AG08395 (cell line): ENCODE data around the gene GJA5.
"Not testable (repeated sequence)": the region's sequence is repeated elsewhere in the genome, so short reads cannot be mapped to it uniquely, and the experiment has no call there.

Experiments
- DNase-seq: peaks from one replicate; pipeline ENCODE4 v3.0.0; 2012; ENCODE audit warnings: mixed read lengths, low spot score

GJA5 gene

DNA sequence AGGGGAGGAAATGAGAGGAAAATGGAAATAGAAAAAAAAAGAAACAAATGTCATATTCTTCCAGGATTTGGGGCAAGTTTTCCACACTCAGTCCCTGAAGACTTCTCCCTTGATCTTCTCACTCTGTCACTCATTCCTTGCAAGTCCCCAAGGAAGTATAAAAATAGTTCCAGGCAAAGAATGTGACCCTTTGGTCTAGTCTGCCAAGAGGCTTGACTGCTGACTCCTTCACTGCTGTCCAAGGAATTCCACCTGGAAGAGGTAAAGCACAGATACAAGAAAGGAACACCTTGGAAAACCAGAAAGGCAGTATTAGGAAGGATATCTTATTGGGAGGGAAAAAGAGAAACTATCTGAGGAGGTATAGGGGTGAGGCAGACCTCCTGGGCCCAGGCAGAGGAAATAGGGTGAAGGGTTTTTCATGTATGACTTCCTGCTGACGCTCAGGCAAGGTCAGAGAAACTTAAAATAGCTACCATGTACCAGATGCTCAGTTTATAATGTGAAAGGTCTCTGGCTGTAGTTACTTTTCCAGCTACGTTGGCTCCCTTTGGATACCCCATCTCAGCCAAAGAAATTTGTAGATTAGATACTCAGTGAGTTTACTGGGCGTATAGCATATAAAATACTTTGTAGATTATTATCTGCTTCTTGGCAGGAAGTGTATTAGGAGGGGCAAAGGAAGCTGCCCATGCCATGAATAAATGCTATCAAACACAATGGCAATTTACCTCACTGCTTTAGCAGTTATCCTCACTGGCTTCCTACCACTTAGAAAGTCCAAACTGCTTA lies 2.0 kb upstream of the GJA5 start:
- no peak for DNase-seq

DNA sequence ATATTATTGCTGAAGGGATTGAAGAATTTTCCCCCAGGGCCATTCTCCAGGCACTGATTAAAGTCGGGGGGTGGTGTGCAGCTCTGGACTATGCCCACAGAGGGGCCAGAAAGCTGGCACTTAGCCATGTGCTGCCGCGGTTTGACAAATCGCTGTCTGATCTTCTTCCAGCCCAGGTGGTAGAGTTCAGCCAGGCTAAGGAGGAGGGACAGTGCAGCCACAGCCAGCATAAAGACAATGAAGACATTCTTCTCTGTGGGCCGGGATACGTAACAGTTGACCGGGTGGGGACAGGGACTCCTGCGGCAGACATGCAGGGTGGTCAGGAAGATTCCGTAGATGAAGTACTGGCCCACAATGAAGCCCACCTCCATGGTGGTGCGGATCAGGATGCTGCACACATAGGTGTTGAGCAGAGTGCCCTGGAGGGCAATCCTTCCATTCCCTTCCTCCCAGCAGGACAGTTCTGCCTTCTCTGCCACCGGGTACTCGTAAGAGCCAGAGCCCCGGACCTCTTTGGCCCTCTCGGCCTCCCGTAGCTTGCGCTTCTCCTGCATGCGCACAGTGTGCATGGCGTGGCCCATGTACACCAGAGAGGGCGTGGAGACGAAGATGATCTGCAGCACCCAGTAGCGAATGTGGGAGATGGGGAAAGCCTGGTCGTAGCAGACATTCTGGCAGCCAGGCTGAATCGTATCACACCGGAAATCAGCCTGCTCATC lies 1.9 kb downstream of the GJA5 start:
- no peak for DNase-seq

DNA sequence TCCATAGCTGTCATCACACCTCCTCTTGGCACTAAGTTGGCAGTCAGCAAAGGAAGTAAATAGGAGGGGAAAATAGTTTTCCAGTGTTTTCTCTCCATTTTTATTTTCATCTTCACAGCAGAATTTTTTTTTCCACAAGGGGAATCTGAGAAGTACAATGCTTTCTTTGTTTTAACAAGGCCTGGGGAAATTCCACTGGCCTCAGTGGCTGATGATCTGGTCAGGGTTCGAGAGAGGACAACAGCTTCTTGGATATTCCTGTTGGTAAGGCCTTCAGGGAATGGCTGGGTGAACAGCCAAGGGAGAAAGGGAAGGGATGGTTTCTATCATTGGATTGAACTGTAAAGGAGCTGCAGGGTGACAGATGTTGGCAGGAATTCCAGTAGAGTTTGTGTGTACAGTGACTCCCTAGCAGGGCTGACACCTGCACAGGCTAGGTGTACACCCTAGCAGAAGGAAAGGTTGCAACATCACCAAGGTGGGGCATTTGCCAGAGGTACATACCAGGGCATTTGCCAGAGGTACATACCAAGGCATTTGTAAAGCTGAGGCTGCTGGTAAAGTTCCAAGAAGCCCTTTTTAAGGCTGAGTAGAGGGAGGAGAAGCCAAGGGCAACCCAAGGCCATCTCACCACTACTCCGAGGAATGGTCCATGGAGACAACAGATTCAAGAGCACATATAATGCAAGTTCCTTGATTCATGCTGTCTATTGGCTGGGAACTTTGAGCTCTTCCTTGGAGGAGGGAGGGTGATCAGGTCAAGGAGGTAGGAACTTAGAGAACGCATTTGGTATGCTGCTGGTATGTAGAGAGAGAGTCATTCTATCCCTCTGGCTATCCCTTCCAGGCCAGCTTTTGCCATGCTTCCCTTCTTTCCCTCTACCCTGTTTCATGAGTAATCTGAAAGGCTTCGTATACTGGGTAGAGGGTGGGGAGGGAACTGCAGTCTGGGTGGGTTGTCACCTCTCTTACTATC lies 3.1 kb downstream of the GJA5 start:
- no peak for DNase-seq

DNA sequence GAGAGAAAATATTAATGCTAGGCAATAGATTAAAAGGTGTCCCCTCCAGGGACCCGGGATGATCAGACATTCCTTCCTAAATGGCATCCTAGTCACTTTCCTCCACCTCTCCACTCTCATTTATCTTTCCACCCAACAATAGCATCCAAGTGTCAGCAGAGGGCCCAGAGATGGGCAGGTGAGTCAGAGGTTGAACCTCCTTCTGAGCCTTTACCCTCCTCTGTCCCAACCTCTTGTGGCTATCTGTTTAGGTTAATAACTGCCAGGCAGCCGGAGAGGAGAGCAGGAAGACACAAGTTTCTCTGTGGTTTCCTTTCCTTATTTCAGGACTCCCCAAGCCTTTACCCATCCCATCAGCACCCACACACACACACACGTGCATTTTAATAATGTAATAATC lies 4.1 kb downstream of the GJA5 start:
- DNase-seq: no peak

DNA sequence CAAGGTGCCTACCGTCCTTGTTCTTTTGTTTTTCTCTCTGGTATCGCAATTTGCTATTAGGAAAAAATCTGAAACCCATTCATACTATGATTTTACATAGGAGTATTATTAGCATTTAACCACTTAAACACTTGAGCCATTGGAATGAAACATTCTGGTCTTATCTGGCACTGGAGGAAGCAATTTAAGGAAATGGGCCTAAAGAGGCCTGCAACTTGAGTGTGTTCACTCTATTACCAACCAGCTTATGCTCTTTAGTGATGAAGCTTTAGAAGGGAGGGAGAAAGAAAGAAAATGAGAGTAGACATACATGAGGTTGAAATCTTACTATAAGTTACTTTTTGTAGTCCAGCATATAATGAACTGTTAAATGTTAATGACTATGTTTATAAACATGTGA lies 5.7 kb downstream of the GJA5 start:
- DNase-seq: no peak

DNA sequence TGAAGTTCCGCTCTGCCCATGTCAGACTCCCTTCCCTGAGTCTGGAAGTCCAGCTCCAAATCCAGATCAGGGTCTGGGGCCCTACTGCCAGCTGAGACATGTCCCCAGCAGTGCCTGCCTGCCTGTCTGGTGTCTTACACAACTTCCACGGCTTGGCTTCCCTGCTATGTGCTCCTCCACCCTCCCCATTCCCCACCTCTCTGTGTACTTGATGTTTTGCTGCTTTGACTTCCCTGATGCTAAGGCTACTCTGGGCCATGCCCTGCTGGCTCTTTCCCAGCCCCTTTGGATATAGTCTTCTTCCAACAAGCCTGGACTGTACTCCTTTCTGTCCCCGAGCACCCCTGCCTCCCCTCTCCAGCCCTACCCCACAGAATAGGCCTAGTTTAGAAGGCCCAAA lies 7.3 kb downstream of the GJA5 start:
- no peak for DNase-seq

DNA sequence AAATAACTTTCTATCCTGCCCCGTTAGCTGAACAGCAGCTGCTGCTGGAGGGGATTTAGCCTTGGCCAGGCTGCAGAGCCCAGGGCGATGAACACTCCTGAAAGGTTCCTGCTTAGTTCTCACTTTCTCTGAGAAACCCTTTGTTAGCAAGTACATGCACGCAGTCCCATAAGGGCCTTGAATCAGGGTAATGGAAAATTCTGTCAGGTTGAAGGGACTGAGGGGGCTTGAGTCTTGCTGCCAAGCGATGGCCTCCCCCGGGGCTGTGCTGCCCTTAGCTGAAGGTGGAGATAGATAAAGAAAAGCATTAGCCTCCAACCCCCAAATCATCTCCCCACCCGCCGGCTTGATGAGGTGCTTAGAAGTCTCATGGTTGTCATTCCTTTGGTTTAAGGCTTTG lies 7.9 kb downstream of the GJA5 start:
- DNase-seq: no peak

DNA sequence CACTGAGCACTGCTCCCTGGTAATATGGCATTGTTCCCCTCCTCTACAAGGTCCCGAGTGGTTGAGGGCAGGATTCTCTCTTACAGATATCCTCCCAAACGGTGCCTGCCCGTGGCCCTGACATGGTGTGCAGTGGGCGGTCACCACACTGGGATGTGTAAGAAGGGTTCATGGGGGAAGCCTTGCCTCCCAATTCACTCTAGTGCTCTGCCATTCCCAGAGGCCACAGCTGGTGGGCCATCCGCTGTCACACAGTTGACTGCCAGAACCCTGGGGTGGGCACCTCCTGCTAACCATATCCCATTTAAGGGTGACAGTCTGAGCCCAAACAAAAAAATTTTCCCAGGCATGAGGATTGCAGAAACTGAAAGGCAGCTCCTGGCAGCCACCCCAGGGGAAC lies 9.1 kb downstream of the GJA5 start:
- no peak for DNase-seq

DNA sequence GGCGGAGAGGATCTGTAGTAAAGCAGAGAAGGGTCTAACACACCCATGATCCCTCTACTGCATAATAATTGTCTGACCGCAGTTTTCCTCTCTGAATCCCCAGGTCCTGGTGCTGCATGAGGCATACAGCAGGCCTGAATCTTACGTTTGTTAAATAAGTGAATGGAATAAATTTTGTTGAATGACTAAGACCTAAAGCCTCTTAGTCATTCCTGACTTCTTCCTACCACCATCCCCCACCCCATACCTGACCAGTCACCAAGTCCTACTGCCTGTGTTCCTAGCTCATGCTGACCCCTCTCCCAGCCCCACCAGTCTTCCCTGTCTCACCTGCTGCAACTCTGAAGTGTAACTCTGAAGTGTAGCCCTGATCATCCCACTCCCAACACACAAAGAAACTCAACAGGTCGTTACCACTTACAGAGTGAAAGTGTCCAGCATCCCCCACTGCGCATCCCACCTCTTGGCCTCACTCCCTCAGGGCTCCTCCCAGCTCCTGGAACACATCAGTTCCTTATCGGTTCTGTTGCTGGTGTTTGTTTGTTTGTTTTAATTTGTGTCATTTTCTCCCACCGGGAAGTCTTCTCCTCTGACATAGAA lies 9.7 kb downstream of the GJA5 start:
- no peak for DNase-seq

DNA sequence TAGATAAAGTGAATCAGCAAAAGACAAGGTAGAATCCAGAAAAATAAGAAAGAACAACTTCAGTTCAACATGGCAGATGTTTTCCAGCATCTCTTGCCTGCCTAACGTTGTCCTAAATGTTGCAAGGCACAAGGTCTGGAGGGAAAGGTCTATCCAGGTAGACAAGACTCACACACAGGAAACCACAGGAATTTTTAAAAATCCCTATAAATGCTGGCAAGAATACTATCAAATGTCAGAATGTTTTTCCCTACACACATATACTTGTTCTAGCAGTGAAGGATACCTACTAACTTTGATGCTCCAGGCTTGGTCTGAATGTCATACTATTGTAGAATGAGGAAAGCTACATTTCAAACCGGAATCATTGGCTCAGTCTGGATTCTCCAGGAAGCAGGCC lies 10.6 kb downstream of the GJA5 start:
- DNase-seq: no peak

DNA sequence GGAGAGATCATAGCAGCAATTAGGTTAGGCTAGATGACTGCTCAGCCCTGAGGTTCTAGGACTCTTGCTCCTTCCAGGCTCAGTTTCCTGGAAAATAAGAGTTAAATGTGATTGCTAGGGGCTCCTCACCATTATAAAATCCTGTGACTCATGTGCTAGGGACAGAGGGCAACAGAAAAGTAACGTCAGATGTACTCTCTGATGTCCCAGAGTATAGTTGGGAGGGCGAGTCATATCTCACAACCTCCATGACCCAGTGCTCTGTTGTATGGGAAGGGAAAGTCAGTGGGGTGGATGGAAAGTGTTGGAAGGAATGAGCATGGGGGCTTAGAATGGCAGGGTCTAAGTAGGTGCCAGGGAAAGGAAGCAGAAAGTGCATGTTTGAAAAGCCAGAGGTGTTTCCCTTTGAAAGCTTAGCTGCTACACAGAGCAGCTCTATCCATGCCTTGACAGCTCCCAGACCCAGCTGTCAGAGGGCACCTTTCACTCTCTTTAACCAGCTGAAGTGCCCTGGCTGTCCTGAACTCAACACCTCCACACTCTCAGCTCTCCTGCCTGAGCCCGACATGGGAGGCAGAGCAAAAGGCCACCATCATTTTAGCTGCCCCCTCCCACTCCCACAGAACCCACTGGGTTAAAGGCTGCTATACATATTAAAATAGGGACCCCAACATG lies 11.6 kb downstream of the GJA5 start:
- no peak for DNase-seq

DNA sequence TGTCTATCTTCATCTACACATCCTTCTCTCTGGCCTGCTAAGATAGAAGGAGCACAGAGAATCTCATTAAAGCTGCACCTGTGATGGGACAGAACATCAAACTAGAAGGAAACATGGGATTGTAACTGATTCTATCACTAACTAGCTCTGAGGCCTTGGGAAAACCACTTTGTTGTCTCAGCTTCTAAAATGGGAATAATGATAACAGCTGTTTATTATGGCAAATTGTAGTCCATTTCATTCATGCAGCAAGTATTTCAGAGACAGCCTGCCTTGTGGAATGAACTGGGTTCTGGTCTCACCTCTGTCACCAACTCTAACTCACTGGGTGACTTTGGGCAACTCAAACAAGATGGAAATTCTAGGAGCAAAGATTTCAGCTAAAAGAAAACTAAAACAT lies 12.4 kb downstream of the GJA5 start:
- no peak for DNase-seq

DNA sequence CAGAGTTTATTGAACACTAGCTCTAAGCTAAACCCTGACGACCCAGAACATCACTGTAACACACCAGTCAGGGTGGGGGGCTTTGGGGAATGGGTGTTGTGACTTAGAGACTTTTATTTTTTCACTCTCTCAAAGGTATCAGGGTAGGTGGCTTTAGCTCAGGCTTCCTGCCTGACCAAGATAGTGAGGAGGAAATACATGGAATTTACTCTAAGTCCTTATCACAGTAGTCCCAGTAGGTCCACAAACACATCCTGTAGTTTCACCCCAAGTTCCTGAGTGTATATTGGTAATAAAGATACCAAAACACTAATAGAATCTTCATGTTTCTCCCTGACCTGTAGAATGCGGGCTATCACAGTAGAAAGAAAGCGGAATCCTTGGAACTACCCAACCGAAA lies 15.1 kb downstream of the GJA5 start:
- DNase-seq: no peak

DNA sequence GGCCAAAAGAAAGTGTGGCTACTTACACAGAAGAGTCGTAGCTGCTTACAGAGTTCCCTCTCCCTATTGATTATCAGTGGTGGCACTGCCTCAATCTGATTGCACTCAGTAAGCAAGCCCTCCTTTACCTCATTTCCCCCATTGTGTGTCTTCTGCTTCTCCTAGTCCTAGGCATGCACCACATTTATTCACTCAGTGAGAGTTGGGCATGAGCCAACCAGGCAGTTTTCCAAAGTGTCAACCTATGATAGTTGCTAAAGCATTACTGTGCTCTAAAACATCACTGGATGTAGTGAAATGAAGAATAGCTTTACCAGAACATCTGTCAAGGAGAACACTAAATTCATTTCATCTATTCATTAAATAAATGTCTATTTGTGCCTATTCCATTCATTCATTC lies 19.3 kb downstream of the GJA5 start:
- no peak for DNase-seq

DNA sequence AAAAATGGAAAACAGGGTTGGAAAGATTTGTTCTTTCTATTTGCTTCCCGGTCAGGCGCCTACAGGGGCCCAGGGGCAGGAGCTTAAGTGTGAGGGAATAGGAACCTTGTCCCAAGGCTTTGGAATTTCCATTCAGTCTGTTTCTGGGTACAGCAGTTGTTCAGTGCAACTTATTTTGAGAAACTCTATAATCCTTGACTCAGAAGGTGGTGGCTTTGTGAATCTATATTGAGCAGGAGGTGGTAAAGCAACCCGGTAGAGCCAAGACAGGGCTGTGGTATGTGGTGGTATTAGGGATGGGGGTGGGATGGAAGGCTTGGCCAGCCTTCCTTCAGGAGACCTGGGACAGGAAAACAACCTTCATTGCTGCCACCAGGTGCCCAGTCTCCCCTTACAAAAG lies 20.0 kb downstream of the GJA5 start:
- DNase-seq: no peak

DNA sequence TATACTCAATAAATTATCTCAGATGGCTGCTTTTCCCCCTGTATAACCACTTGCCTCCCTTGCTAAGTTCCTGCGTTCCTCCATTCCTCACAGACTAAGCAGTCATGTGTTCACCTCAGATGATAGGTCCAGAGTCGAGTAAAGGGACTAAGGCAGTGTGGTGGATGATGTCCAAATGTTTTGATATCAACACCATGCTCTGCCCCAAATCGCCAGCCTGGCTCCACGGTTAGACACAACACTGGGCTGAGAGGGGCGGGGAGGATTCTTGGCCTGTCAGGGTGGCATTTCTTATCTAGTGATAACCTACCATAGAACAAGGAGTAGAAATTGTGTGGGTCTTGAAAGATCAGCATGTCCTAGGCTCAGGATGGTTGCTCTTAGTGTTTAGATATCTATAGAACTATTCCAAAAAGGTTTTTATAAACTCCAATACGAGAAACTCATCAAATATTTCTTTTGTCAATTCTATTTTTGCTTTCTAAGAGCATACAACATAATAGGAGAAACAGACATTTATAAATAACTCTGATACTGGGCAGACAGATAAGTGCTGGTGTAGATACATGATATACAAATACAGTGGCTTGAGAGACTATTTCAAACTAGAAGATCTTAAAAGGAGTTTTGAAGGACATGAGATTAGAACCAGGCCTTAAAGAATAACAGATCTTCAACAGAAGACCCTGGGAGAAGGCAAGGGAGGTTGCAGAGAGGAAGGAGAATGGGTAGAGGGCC lies 21.5 kb downstream of the GJA5 start:
- no peak for DNase-seq

DNA sequence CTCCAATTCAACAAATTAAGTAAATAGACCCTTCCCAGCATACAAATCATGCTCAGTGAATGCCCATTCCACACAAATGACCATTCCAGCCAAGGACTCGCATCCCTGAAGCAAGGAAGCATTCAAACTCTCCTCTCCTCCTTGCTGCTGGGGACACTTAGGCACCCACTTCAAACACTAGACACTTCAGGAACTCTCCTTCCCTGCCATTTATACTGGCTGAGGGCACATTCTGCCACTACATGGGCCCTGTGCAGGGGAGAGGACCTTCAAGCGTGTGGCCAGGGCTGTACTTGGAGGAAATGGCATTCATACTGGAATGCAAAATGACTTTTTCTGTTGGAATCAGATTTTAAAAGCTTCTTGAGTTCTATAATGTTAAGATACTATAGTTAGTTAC lies 22.3 kb downstream of the GJA5 start:
- no peak for DNase-seq

DNA sequence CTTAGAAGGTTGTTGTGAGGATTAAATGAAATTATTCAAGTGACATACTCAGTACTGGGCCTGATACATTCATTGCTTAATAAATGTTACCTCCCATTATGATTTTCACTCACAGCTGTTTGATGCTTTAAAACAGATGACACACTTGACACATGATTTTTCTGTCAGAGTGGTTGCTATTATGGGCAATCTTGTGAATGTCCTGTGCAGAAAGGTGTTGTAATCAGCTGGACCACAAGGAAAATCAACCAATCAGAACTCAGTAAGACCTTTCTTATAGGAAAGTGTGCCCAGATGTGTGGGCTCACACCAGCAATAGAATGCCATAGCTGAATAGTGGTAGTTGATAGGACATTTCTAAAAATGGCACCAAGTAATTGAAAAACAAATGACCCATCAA lies 23.5 kb downstream of the GJA5 start:
- no peak for DNase-seq

DNA sequence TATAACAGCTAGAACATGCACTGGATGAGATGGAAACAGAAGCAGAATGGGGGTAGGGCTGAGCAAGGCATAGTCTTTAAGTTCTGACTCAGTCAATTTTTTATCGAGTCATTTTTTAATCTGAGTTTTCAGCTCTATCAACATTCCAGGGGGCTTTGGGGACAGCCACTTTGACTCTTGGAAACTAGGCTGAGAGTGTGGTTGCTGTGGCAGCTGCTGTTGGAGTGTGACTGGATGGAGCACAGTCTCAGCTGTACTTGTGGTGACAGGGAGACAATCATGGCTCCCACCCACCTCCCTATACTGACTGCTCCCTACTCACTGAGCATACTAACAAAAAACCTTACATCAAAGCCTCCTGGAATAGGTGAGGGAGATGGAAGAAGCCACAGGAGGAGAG lies 25.0 kb downstream of the GJA5 start:
- DNase-seq: no peak

DNA sequence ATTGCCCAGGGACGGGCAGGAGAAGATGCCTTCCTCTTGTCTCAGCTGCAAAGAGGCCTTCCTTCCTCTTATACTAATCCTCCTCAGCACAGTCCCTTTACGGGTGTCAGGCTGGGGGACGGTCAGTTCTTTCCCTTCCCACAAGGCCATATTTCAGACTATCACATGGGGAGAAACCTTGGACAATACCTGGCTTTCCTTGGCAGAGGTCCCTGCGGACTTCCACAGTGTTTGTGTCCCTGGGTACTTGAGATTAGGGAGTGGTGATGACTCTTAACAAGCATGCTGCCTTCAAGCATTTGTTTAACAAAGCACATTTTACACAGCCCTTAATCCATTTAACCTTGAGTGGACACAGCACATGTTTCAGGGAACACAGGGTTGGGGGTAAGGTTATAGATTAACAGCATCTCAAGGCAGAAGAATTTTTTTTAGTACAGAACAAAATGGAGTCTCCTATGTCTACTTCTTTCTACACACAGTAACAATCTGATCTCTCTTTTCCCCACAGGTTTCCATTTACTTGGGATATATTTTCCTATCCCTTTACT lies 26.0 kb downstream of the GJA5 start:
- not testable (repeated sequence) for DNase-seq

DNA sequence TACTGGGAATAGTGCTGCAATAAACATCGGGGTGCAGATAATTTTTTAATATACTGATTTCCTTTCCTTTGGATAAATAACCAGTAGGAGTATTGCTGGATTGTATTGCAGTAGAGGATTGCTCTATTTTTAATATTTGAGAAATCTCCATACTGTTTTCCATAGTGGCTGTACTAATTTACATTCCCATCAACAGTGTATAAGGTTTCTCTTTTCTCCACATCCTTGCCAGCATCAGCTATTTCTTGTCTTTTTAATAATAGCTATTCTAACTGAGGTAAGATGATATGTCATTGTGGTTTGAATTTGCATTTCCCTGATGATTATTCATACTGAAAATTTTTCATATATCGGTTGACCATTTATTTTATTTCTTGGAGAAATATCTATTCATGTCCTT lies 31.1 kb downstream of the GJA5 start:
- no peak for DNase-seq
